ENCODE data around the gene LZIC. TPM values are rescaled to one million over a fixed set of nuclear protein-coding genes. Genes with fewer than 3 reads are reported as not detected.

The LZIC gene
- total and polyA plus RNA-seq, 3 donors from 2014 or later = 48.6 to 104 (median 49.4) TPM

- 84 to 87% methylated on average over 7 to 8 of the region's 8 CpGs for WGBS, 2 donors
- Histone ChIP-seq H3K36me3 (ENCODE audit: low read depth, missing control alignments) (no peaks in the 10 kb centered on the region), H3K27me3 (no peaks in the 10 kb centered on the region), H3K4me3 (no peak overlapping the region), H3K27ac (no peak overlapping the region), H3K4me1 (peaks cover 6% of the 10 kb centered on the region), H3K9me3 (no peaks in the 10 kb centered on the region)
- TF ChIP-seq POLR2A (IDR thresholded peaks at IDR 0.05) (no peak), CTCF (IDR thresholded peaks at IDR 0.05) (no peak)
- intact Hi-C loops (cut with DNase I; ENCODE audit: low total_unique reads) = no loop called here
- no peak for DNase-seq
Measured at GRCh38 chr1:9884805-9885204, 58.4 kb downstream of the LZIC start.

GRCh38 chr1:9883585-9884449 lies 59.4 kb downstream of the LZIC start:
- H3K4me1 ChIP-seq = no peaks in the 10 kb centered on the region
- no peaks in the 10 kb centered on the region for H3K36me3 ChIP-seq (ENCODE audit: low read depth, missing control alignments)
- H3K9me3 ChIP-seq = no peaks in the 10 kb centered on the region
- no peaks in the 10 kb centered on the region for H3K27me3 ChIP-seq
- intact Hi-C loops (cut with DNase I; ENCODE audit: low total_unique reads) = no loop called here
- no peak for TF ChIP-seq POLR2A (IDR thresholded peaks at IDR 0.05)
- TF ChIP-seq CTCF (IDR thresholded peaks at IDR 0.05) = no peak
- H3K4me3 ChIP-seq = no peak overlapping the region
- no peak for DNase-seq
- H3K27ac ChIP-seq = no peak overlapping the region
- WGBS, 2 donors = 82 to 83% methylated on average over 11 of the region's 11 CpGs

GRCh38 chr1:9882945-9883303 lies 60.3 kb downstream of the LZIC start:
- intact Hi-C loops (cut with DNase I; ENCODE audit: low total_unique reads) = no loop called here
- 90 to 93% methylated on average over 12 of the region's 12 CpGs for WGBS, 2 donors
- no peak overlapping the region for H3K27ac ChIP-seq

GRCh38 chr1:9882296-9882944 lies 60.8 kb downstream of the LZIC start:
- H3K4me1 ChIP-seq = no peaks in the 10 kb centered on the region
- H3K4me3 ChIP-seq = no peak overlapping the region
- intact Hi-C loops (cut with DNase I; ENCODE audit: low total_unique reads) = no loop called here
- H3K27me3 ChIP-seq = no peaks in the 10 kb centered on the region
- TF ChIP-seq POLR2A (IDR thresholded peaks at IDR 0.05) (no peak), CTCF (IDR thresholded peaks at IDR 0.05) (no peak)
- no peak for DNase-seq
- H3K9me3 ChIP-seq = no peaks in the 10 kb centered on the region
- H3K36me3 ChIP-seq (ENCODE audit: low read depth, missing control alignments) = no peaks in the 10 kb centered on the region
- no peak overlapping the region for H3K27ac ChIP-seq
- 85 to 92% methylated on average over 12 of the region's 12 CpGs for WGBS, 2 donors

More at GRCh38 chr1:9882945-9883303, 60.3 kb downstream of the LZIC start:
- no peak overlapping the region for H3K4me3 ChIP-seq
- H3K27me3 ChIP-seq = no peaks in the 10 kb centered on the region
- DNase-seq = no peak
- no peaks in the 10 kb centered on the region for H3K4me1 ChIP-seq
- no peak for TF ChIP-seq POLR2A (IDR thresholded peaks at IDR 0.05)
- no peak for TF ChIP-seq CTCF (IDR thresholded peaks at IDR 0.05)
- no peaks in the 10 kb centered on the region for H3K9me3 ChIP-seq
- H3K36me3 ChIP-seq (ENCODE audit: low read depth, missing control alignments) = no peaks in the 10 kb centered on the region

All from testis (tissue), 3 donors.